ENCODE data around the gene TRAPPC4.
"Not testable (repeated sequence)": the region's sequence is repeated elsewhere in the genome, so short reads cannot be mapped to it uniquely, and the experiment has no call there.

The TRAPPC4 gene, protein sequence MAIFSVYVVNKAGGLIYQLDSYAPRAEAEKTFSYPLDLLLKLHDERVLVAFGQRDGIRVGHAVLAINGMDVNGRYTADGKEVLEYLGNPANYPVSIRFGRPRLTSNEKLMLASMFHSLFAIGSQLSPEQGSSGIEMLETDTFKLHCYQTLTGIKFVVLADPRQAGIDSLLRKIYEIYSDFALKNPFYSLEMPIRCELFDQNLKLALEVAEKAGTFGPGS

DNA sequence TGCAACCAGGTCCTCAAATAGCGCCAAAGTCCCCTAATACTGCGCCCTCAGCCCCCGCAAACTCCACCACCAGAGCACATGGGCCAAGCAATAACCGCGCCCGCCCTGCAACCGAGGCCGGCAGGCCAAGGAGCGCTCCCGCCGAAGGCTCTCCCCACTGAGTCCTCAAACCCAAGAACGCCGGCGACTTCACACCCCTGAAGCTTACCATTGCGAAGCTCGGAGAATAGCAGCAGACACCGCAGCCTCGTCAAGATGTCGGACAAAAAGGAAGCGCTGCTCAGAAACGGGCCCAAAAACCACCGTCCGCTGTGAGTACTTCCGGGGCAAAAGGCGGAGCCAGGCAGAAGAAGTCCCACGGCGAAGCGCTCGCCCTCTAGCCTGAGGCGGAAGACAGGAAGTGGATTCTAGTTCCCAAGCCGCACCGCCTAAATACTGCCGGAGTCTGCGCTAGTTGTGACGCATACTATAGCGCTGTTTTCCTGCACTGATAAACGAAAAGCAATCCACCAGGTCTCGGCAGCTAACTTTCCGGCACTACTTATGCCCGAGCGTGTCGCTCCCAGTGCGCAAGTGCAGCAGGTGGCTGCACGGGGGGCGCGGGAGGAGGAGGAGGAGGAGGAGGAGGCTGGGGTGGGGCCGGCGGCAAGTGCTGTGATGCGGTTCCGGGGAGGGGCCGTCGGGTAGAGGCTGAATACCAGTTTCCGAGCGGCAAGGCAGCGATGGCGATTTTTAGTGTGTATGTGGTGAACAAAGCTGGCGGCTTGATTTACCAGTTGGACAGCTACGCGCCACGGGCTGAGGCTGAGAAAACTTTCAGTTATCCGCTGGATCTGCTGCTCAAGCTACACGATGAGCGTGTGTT, at the start of gene TRAPPC4, which contains the start of gene RPS25:
Gene TRAPPC4 (plus strand): TSS at position 693 of the 865 bp plus-strand sequence. CDS start 30 bp downstream, at position 723.
Gene RPS25 (minus strand): TSS at position 270 of the 865 bp plus-strand sequence. CDS start 59 bp downstream, at position 211.
- DNase-seq: peak; percentile 94 to 96

DNA sequence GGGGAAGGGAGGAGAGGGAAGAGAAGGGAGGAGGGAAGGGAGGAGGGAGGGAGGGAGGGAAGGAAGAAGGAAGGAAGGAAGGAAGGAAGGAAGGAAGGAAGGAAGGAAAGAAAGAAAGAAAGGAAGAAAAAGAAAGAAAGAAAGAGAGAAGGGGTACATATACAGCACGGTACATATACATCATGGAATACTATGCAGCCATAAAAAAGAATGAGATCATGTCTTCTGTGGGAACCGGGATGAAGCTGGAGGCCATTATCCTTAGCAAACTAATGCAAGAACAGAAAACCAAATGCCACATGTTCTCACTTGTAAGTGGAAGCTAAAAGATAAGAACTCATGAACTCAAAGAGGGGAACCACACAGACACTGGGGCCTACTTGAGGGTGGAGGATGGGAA, 49.1 kb upstream of the TRAPPC4 start:
- not testable (repeated sequence) for DNase-seq

DNA sequence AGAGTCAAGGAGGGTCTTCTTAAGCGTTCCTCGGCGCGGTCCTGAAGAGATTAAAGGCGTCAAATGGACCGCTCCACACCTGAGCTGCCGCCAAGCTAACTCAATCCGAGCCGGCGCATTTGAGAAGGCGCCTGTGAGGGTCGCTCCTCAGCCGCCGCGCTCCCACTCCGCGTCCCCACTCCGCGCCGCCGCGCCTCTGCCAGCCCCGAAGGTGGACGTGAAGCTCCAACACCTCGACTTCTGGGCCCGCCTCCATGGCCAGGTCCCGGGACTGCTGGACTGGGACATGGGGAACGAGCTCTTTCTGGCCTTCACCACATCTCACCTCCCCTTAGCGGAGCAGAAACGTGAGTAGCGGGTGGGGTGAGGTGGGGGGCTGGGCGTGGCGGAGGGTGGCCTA, 46.9 kb upstream of the TRAPPC4 start, which contains the start of gene FOXR1:
Gene FOXR1 (plus strand): TSS at position 116 of the 400 bp plus-strand sequence. CDS start 171 bp downstream, at position 287.
- DNase-seq: no peak

DNA sequence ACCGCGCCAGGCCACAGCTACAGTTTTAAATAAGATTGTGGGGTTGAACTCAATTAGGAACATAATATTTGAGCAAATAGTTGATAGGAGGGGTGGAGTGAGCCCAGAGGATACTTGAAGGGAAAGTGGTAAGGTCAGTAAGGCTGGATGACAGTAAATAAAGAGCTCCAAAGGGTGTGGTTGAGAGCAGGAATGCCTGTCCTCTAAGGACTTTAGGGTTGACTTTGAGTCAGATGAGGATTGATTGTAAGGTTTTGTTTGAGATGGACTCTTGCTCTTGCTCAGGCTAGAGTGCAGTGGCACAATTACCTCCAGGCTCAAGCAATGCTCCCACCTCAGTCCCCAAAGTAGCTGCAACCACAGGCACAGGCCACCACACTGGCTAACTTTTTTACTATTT, 44.6 kb upstream of the TRAPPC4 start:
- no peak for DNase-seq

DNA sequence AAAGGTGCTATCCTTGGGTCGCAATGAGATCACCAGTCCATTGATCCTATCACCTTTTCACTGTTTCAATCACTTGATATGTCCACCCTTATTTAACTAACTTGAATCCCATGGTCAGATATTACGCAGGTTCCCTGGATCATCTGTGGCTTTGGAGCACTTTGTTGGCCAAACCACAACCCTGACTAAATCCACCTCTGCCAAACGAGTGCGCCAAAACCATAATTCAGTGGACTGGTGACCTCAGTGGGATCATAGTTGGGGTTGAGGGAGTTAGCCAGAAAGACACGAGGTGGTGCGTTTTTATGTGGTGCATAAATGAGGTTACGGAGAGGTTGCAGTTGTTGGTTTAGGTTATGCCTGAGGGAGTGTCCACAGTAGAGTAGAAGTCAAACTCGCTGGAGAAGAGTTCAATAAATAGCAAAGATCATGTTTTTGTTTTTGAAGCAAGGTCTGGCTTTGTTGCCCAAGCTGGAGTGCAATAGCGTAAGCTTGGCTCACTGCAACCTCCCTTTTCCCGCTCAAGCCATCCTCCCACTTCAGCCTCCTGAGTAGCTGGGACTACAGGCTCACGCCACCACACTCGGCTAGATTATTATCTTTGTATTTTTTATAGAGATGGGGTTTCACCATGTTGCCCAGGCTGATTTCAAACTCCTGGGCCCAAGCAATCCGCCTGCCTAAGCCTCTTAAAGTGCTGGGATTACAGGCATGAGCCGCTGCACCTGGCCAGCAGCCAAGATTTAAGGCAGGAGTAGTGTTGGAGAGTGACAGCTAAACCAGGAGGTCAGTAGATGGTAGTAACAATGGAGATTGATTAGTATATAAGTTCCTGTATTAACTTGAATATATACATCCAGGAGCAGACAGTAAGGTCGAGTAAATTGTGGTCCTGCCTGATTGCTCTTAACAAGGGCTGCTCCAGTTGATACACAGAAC, 42.5 kb upstream of the TRAPPC4 start:
- DNase-seq: no peak

DNA sequence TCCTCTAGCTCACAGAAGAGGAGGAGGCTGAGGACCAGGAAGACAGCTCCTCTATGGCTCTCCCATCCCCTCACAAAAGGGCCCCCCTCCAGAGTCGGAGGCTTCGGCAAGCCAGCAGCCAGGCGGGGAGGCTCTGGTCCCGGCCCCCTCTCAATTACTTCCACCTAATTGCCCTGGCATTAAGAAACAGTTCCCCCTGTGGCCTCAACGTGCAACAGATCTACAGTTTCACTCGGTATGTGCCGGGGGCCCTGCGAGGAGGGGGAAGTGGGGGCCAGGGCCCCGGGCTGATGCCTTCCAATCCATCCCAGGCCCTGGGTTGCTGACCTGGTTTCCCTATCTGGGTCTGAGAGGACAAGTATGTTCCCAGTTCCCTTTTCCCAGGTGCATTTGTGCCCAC, 39.1 kb upstream of the TRAPPC4 start:
- no peak for DNase-seq

DNA sequence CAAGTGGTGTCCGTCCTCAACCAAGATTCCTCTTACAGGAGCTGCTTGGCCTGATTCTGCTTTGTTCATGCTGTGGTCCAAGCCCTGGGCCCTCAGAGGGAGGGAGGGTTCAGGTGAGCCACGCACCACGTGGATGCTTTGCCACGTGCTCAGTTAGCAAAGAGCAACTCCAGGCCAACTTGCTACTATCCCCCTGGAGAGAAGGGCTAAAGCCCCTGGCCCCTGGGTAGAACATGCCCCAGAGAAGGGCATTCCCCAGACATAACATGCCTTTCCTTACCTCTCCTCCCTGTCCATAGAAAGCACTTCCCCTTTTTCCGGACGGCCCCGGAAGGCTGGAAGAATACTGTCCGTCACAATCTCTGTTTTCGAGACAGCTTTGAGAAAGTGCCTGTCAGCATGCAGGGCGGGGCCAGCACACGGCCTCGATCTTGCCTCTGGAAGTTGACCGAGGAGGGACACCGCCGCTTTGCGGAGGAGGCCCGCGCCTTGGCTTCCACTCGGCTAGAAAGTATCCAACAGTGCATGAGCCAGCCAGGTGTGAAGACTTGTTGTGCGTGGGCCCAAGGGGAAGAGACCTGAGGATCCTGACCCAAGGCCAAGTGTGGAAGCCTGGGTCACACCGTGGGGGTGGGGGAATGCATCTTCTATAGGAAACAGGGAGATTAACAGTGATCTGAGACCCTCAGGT, 38.2 kb upstream of the TRAPPC4 start:
- peak; percentile 35 to 47 for DNase-seq

DNA sequence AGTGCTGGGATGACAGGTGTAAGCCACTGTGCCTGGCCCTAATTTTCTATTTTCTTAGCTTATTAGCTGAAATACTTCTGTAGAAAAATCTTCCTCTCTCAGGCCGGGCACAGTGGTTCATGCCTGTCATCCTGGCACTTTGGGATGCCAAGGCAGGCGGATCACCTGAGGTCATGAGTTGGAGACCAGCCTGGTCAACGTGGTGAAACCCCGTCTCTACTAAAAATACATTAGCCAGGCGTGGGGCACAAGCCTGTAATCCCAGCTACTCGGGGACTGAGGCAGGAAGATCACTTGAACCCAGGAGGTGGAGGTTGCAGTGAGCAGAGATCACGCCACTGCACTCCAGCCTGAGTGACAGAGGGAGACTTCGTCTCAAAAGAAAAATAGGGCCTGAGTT, 34.2 kb upstream of the TRAPPC4 start:
- DNase-seq: not testable (repeated sequence)

DNA sequence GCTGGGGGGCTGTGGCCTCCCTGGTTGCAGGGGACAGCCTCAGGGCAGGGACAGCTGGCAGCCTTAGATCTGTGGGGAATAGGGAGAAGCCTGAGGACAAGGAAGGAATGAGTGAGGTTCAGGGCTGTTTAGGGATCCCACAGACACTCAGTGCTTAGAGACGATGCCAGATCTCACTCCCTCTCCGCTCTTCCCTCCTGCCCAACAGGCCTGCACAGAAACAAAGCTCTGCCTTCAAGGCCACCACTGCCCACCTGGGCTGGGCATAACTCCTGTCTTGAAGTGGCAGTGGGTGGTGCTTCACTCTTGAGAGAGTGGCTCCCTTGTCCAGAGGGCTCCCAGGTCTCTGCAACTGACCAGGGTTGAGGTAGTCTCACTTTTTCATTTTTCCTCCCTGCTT, 33.7 kb upstream of the TRAPPC4 start:
- DNase-seq: no peak

DNA sequence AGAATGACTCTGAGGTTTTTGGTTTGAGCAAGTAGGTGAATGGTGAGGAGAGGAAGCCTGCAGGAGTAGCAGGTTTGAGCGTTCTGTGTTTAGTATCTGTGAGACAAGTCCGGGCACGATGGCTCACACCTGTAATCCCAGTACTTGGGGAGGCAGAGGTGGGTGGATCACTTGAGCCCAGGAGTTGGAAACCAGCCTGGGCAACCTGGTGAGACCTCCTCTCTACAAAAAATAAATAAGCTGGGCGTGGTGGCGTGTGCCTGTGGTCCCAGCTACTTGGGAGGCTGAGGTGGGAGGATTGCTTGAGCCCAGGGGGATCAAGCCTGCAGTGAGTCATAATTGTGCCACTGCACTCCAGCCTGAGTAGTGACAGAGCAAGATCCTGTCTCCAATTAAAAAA, 30.3 kb upstream of the TRAPPC4 start:
- no peak for DNase-seq

DNA sequence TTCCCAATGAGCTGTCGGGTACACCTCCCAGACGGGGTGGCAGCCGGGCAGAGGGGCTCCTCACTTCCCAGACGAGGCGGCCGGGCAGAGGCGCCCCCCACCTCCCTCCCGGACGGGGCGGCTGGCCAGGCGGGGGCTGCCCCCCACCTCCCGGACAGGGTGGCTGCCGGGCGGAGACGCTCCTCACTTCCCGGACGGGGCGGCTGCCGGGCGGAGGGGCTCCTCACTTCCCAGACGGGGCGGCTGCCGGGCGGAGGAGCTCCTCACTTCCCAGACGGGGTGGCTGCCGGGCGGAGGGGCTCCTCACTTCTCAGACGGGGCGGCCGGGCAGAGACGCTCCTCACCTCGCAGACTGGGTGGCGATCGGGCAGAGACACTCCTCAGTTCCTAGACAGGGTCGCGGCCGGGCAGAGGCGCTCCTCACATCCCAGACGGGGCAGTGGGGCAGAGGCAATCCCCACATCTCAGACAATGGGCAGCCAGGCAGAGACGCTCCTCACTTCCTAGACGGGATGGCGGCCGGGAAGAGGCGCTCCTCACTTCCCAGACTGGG, 27.0 kb upstream of the TRAPPC4 start:
- not testable (repeated sequence) for DNase-seq

DNA sequence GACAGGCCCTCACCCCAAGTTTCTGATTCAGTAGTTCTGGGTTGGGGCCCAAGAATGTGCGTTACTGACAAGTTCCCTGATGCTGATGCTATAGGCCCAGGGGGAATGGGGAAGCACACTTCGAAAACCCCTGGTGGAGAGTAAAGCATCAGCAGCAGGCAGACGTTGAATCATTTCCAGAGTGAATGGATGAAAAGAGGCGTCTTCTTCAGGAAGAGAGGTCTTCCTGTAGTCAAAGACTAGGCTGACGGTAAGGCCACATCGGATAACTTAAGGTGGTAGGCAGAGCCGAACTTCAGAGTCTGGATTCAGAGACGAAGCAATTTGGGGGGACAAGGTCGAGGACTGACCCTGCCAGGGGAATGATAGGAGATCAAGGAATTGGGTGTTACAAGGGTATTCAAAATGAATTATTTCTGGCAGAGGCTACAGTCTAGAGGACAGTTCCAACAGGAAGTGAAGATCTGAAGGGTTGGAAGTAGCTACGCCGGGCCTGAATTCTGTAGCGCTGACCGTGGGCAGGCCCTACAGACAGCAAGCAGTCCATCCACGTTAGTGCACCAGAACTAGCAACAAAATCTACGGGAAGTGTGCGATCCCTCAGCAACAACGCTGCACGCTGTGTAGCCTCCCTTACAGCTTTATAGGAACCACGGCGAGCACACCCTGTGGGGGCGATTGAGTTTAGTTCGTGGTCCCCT, 21.5 kb upstream of the TRAPPC4 start:
- DNase-seq: peak; percentile 46 to 48

DNA sequence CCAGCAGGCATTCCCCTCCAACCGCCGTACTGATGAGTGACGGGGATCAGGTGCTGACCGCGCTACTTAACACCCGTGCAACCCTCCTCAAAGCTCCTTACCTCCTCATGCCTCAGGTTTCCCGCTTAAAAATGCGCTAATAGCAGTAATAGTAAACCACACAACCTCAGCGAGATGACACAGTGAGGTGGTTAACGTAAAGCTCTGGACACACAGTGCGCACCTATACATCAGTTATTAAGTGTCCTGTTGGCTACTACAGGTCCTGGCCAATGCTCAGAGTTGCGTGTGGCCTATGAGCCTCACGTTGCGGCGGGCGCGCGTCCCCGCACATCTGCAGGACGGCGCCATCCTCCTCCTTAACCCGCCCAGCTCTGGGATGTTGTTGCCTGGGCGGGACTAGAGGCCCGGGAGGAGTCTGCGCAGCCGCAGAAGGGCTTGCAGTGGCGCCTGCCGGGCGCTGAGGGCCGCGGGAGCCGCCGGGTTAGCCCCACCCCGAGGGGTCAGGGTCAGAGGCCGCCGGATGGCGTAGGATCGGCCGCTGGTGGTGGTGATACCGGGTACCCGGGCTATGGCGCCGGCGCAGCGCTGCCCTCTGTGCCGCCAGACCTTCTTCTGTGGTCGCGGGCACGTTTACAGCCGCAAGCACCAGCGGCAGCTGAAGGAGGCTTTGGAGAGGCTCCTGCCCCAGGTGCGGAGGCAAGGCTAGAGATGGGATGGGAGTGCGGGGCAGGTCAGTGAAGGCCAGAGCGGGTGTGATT, 20.8 kb upstream of the TRAPPC4 start, which contains the start of gene CENATAC:
Gene CENATAC (plus strand): TSS at position 512 of the 761 bp plus-strand sequence. CDS start 60 bp downstream, at position 572.
- peak; percentile 94 to 98 for DNase-seq

DNA sequence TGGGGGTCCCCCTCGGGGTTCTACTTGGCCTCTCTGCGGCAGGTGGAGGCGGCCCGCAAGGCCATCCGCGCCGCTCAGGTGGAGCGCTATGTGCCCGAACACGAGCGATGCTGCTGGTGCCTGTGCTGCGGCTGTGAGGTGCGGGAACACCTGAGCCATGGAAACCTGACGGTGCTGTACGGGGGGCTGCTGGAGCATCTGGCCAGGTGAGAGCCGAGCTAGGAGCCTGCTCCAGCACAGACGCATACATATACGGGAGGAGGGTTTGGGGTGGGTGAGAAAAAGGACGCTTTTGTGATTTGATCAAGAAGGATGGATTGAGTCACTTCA, 20.2 kb upstream of the TRAPPC4 start:
- DNase-seq: no peak

DNA sequence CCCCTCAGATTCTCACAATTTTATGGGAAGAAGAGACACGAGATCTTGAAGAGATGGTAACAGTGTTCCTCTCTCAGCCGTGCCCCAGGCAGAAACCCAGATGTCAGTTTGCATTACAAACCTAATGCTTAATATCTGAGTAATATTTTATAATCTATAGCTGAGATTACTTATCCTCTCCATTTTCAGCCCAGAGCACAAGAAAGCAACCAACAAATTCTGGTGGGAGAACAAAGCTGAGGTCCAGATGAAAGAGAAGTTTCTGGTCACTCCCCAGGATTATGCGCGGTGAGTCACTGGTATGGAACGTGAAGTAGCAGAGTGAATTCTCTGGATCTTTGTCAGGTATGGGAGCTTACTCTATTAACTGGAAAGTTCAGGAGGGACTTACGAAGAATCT, 19.7 kb upstream of the TRAPPC4 start:
- DNase-seq: no peak

DNA sequence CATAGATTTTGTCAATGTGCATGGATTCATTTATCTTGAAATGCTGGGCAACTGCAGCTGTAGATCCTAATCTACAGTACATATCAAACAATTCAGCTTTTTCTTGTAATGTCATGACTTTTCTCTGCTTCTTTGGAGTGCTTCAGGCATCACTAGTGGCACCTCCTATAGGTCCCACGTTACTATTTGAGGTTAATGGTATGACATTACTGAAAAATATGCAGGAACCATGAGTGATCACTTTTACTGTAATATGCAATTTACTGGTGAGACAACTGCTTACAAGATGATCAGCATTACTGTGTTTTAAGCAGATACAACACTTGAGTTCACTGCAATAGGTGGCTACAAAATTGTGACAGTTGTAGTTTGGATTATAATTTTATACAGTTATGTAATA, 17.7 kb upstream of the TRAPPC4 start:
- DNase-seq: no peak

DNA sequence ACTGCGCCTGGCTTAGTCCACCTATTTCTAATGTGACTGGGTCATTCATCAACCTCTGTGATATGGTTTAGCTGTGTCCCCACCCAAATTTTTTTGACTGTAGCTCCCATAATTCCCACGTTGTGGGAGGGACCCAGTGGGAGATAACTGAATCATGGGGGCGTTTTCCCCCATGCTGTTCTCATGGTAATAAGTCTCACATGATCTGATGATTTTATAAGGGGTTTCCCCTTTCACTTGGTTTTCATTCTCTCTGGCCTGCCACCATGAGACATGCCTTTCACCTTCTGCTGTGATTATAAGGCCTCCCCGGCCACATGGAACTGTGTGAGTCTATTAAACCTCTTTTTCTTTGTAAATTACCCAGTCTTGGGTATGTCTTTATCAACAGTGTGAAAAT, 11.9 kb upstream of the TRAPPC4 start:
- DNase-seq: peak in 1 of 2 donors; percentile 39

DNA sequence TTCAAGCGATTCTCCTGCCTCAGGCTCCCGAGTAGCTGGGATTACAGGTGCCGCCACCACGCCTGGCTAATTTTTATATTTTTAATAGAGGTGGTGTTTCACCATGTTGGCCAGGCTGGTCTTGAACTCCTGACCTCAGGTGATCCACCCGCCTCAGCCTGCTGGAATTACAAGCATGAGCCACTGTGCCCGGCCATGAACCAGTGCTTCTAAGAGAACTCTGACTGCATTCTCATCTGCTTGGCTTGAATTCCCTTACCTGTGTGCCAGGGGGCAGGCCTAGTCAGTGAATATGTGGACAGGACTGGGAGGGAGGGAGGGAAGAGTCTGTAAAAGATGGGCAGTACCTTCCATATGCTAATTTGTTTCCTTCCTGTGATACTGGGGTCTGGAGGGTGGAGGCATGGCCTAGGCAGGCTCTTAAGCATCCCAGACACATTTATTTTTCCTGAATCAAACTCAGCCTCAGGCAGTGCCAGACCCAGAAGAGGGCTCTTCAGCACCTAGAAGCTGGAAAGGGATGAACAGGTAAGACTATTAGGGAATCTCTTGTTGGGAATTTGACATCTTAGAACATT, 7.0 kb upstream of the TRAPPC4 start:
- no peak for DNase-seq

DNA sequence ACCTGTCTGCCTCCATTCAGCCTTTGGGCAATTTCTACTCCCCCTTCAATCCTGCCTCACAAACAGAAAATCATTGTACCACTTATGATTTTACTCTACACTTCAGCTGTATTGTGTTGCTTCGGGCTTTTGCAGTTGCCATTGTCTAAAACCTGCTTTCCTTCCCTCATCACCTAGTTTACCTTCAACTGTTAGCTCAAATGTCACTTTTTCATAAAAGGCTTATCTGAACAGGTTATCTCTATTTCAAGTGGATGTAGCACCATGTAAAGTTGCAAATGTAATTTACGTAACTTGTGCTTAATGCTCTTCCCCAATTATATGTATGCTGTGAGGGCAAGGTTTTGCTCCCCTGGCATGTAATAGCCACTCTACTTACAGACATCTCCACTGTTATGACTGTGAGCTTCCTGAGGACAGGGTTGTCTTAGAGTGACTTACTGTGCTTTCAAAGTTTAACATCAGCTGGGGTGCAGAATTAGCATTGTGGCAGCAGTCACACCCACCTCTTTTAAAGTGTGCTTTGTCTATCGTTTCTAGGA, 5.9 kb upstream of the TRAPPC4 start:
- no peak for DNase-seq
